IMR-90 (cell line): ENCODE results near the gene UBE2C. TPM values are rescaled to one million over a fixed set of nuclear protein-coding genes. Genes with fewer than 3 reads are reported as not detected.

Experiments
- ATAC-seq: fragments of 200-7000 bp; cut with Tn5 transposase; 2 replicates; pipeline ENCODE4 v1.9.1; 2020; ENCODE audit warnings: low read depth, mild to moderate bottlenecking, moderate library complexity
- BruUV-seq: library from RNA; stranded (reverse); fragments of 400-500 nt; replicated peaks from 2 replicates; lab custom pipeline; 2021; lab: Mats Ljungman, UMichigan
- CTCF ChIA-PET: fragments of 300-600 bp; formaldehyde crosslinking; extraction: SDS; loops from one replicate; lab custom pipeline; 2021; ENCODE audit warnings: antibody characterized with exemption; lab: Yijun Ruan, JAX
- POLR2A ChIA-PET: fragments of 300-600 bp; sonication (Branson Sonifier 250); formaldehyde crosslinking; loops from one replicate; lab custom pipeline; 2022; ENCODE audit warnings: antibody characterized with exemption; ENCODE audit not compliant: unreplicated experiment; lab: Charles Lee
- DNase-seq: peaks from one replicate; pipeline ENCODE4 v3.0.0; 2013
- H2AFZ ChIP-seq: replicated peaks from 2 replicates; pipeline ENCODE3; 2013; ENCODE audit warnings: low read length, mild to moderate bottlenecking; ENCODE audit not compliant: poor library complexity
- H2AK5ac ChIP-seq: 2 replicates; pipeline ENCODE4 v1.6.1; 2013; ENCODE audit warnings: low read depth, low read length, inconsistent platforms
- H2AK9ac ChIP-seq: replicated peaks from 2 replicates; pipeline ENCODE3; 2013; ENCODE audit warnings: mild to moderate bottlenecking, low read depth, low read length, moderate library complexity; ENCODE audit not compliant: poor library complexity
- H2BK120ac ChIP-seq: 2 replicates; pipeline ENCODE4 v1.6.1; 2013; ENCODE audit warnings: low read depth, low read length, inconsistent platforms
- H2BK15ac ChIP-seq: 3 replicates; pipeline ENCODE4 v1.6.1; 2013; ENCODE audit warnings: low read depth, low read length, inconsistent platforms
- H2BK20ac ChIP-seq: 2 replicates; pipeline ENCODE4 v1.6.1; 2013; ENCODE audit warnings: low read depth, mild to moderate bottlenecking, inconsistent platforms, low read length, moderate library complexity
- H2BK5ac ChIP-seq: 2 replicates; pipeline ENCODE4 v1.6.1; 2013; ENCODE audit warnings: mild to moderate bottlenecking, low read depth, low read length, inconsistent platforms; ENCODE audit not compliant: poor library complexity, severe bottlenecking
- H3K14ac ChIP-seq: replicated peaks from 2 replicates; pipeline ENCODE4 v1.6.1; 2013; ENCODE audit warnings: low read depth, low read length, inconsistent platforms
- H3K18ac ChIP-seq: 2 replicates; pipeline ENCODE4 v1.6.1; 2013; ENCODE audit warnings: low read depth, low read length, control low read depth
- H3K23ac ChIP-seq: 2 replicates; pipeline ENCODE4 v1.6.1; 2013; ENCODE audit warnings: low read depth, low read length, inconsistent platforms
- H3K27ac ChIP-seq: 2 replicates; pipeline ENCODE4 v1.5.1; 2013; ENCODE audit warnings: mild to moderate bottlenecking, control low read depth, low read length; ENCODE audit not compliant: insufficient read depth
- H3K27me3 ChIP-seq: 2 replicates; pipeline ENCODE4 v1.6.1; 2013; ENCODE audit warnings: low read length; ENCODE audit not compliant: control insufficient read depth, insufficient read depth
- H3K36me3 ChIP-seq: 2 replicates; pipeline ENCODE4 v1.6.1; 2013; ENCODE audit warnings: low read length, mixed read lengths; ENCODE audit not compliant: control insufficient read depth, insufficient read depth
- H3K4ac ChIP-seq: 2 replicates; pipeline ENCODE4 v1.6.1; 2013; ENCODE audit warnings: low read depth, low read length, inconsistent platforms
- H3K4me1 ChIP-seq: 2 replicates; pipeline ENCODE4 v1.6.1; 2013; ENCODE audit warnings: low read length, mixed read lengths; ENCODE audit not compliant: control insufficient read depth, insufficient read depth
- H3K4me2 ChIP-seq: 2 replicates; pipeline ENCODE4 v1.6.1; 2013; ENCODE audit warnings: low read depth, mild to moderate bottlenecking, control low read depth, low read length, moderate library complexity
- H3K4me3 ChIP-seq: 2 replicates; pipeline ENCODE4 v1.5.1; 2013; ENCODE audit warnings: low read depth, mild to moderate bottlenecking, control low read depth, low read length, moderate library complexity; ENCODE audit not compliant: insufficient read depth
- H3K56ac ChIP-seq: 2 replicates; pipeline ENCODE4 v1.6.1; 2013; ENCODE audit warnings: low read length, inconsistent platforms; ENCODE audit not compliant: insufficient read depth; ENCODE audit errors: extremely low read depth
- H3K79me1 ChIP-seq, 2 experiments: 2 replicates each; pipeline ENCODE4 v1.6.1; 2013; ENCODE audit warnings: low read length in 2 of 2, inconsistent platforms in 1 of 2, low read depth in 1 of 2
- H3K9ac ChIP-seq: 2 replicates; pipeline ENCODE4 v1.6.1; 2013; ENCODE audit warnings: low read depth, low read length, control low read depth
- H3K9me1 ChIP-seq: 2 replicates; pipeline ENCODE4 v1.6.1; 2013; ENCODE audit warnings: low read length, inconsistent platforms; ENCODE audit not compliant: insufficient read depth
- H3K9me3 ChIP-seq: 2 replicates; pipeline ENCODE4 v1.6.1; 2013; ENCODE audit warnings: low read length; ENCODE audit not compliant: control insufficient read depth, insufficient read depth
- H4K20me1 ChIP-seq: 2 replicates; pipeline ENCODE4 v1.6.1; 2013; ENCODE audit warnings: low read length, inconsistent platforms; ENCODE audit not compliant: insufficient read depth
- H4K5ac ChIP-seq: 2 replicates; pipeline ENCODE4 v1.6.1; 2013; ENCODE audit warnings: mild to moderate bottlenecking, low read depth, low read length, control low read depth
- H4K8ac ChIP-seq, 2 experiments: 2 replicates each; pipeline ENCODE4 v1.6.1; 2013; ENCODE audit warnings: low read depth in 2 of 2, low read length in 2 of 2, control low read depth in 1 of 2, inconsistent platforms in 1 of 2
- H4K91ac ChIP-seq: 2 replicates; pipeline ENCODE4 v1.6.1; 2013; ENCODE audit warnings: low read depth, low read length, inconsistent platforms; ENCODE audit not compliant: insufficient read depth
- BHLHE40 ChIP-seq: fragments of 150-350 bp; IDR thresholded peaks from 2 replicates; pipeline ENCODE4 v1.6.1; 2016; ENCODE audit warnings: mild to moderate bottlenecking, low read depth, low read length
- MAFK ChIP-seq: IDR thresholded peaks from 2 replicates; pipeline ENCODE4 v1.6.1; 2012; ENCODE audit warnings: low read depth, low read length, improper control_type of control experiment
- MAZ ChIP-seq: IDR thresholded peaks from 2 replicates; pipeline ENCODE4 v1.6.1; 2012; ENCODE audit warnings: low read depth, mild to moderate bottlenecking, low read length, improper control_type of control experiment, moderate library complexity, borderline replicate concordance
- RCOR1 ChIP-seq: IDR thresholded peaks from 2 replicates; pipeline ENCODE4 v1.6.1; 2012; ENCODE audit warnings: mild to moderate bottlenecking, low read length, improper control_type of control experiment; ENCODE audit not compliant: insufficient replicate concordance
- RFX5 ChIP-seq: IDR thresholded peaks from 2 replicates; pipeline ENCODE4 v1.8.0; 2012; ENCODE audit warnings: low read depth, mild to moderate bottlenecking, low read length, moderate library complexity
- SMC3 ChIP-seq: fragments of 150-350 bp; IDR thresholded peaks from 2 replicates; pipeline ENCODE4 v1.6.1; 2016; ENCODE audit warnings: low read depth, mild to moderate bottlenecking, antibody characterized with exemption, low read length, moderate library complexity
- WGBS, 2 experiments: methylation state at CpG; one replicate each; pipeline versions ENCODE4 v1.1.5 to v1.1.7; 2013; ENCODE audit warnings: missing lambda C conversion rate in 2 of 2; ENCODE audit not compliant: insufficient read length in 1 of 2; ENCODE audit errors: extremely low coverage in 2 of 2; 5-methylcytosine and 5-hydroxymethylcytosine counted together
- dilution Hi-C: fragments of 300-500 bp; cut with HindIII; formaldehyde crosslinking; loops from one replicate; pipeline ENCODE4 v1.14.3; 2018; ENCODE audit warnings: low sequenced_read_pairs; ENCODE audit not compliant: unreplicated experiment
- in situ Hi-C: fragments of 300-500 bp; cut with MboI; formaldehyde crosslinking; loops from 3 replicates; pipeline ENCODE4 v1.14.3; 2019; ENCODE audit warnings: low sequenced_read_pairs, inconsistent platforms, mixed read lengths
- intact Hi-C: fragments of 100-400 bp; cut with micrococcal nuclease; formaldehyde crosslinking; loops from 2 replicates; pipeline ENCODE4 v1.10.0; 2022
- polyA plus RNA-seq, 3 experiments: library from polyadenylated mRNA; depleted of rRNA; stranded (reverse); fragments of >200 nt; gene quantifications; 2 replicates each; pipeline ENCODE4 v1.2.3, GENCODE V29; 2012; ENCODE audit warnings: low replicate concordance in 1 of 3
- total RNA-seq: library from RNA; depleted of rRNA; stranded (reverse); fragments of >200 nt; gene quantifications from 2 replicates; pipeline ENCODE4 v1.2.3, GENCODE V29; 2012
- TF ChIP-seq, protein P1 (sequence below): fragments of 150-350 bp; IDR thresholded peaks from 2 replicates; pipeline ENCODE4 v1.6.1; 2016; ENCODE audit warnings: low read depth, mild to moderate bottlenecking, low read length, moderate library complexity, borderline replicate concordance

Gene UBE2C
- total and polyA plus RNA-seq, 2 of the 4 experiments (the other 2 are of a cell fraction) = 43.4 to 120 TPM

DNA sequence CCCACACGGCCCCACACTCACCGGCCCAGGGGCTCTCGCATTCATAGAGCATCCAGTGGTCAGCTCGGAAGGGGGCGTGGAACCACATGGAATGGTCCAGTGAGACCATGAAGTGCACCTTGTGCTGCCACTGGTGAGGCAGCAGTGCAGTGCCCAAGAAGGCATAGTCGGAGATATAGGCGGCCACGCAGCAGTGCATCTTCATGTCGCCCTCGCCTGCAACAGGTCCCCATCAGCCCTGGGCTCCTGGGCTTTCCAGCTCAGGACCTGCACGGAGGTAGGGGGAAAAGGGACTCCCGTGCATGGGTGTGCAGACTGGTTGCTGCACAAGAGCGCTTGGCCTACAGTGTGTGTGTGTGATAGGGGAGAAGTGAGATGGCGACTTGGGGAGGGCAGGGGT, 31.1 kb downstream of the UBE2C start:
- TF ChIP-seq SMC3 (no peak), RFX5 (no peak), RCOR1 (no peak), MAFK (no peak), BHLHE40 (no peak), MAZ (no peak)
- TF ChIP-seq, protein P1, sequence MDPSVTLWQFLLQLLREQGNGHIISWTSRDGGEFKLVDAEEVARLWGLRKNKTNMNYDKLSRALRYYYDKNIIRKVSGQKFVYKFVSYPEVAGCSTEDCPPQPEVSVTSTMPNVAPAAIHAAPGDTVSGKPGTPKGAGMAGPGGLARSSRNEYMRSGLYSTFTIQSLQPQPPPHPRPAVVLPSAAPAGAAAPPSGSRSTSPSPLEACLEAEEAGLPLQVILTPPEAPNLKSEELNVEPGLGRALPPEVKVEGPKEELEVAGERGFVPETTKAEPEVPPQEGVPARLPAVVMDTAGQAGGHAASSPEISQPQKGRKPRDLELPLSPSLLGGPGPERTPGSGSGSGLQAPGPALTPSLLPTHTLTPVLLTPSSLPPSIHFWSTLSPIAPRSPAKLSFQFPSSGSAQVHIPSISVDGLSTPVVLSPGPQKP = no peak
- Histone ChIP-seq H3K36me3 (peaks cover 63% of the 10 kb centered on the region), H3K14ac (no peak overlapping the region), H3K18ac (no peak overlapping the region), H2AK5ac (no peak overlapping the region), H2BK120ac (no peak overlapping the region), H2AFZ (peak overlapping the region; percentile 43), H3K23ac (no peak overlapping the region), H2BK5ac (no peak overlapping the region), H4K91ac (no peak overlapping the region), H4K8ac (no peak overlapping the region), H4K5ac (no peak overlapping the region), H3K4me2 (no peak overlapping the region), H3K9me1 (peaks cover 14% of the 10 kb centered on the region), H2BK20ac (no peak overlapping the region), H3K9ac (no peak overlapping the region), H3K27me3 (no peaks in the 10 kb centered on the region), H3K4me3 (no peak overlapping the region), H3K9me3 (no peaks in the 10 kb centered on the region), H3K56ac (no peak overlapping the region), H3K4me1 (no peaks in the 10 kb centered on the region), H2BK15ac (no peak overlapping the region), H3K4ac (no peak overlapping the region), H2AK9ac (no peak overlapping the region), H4K20me1 (peaks cover 5% of the 10 kb centered on the region), H3K27ac (no peak overlapping the region), H3K79me1 (peaks cover 11 to 27% of the 10 kb centered on the region in 2 experiments; a peak in 2 of 4 replicates)
- ChIA-PET POLR2A (no interaction called here), CTCF (no interaction called here)
- no peak for DNase-seq
- no TSS peak for BruUV-seq
- ATAC-seq = no peak
- WGBS, 2 experiments = 95% methylated on average over 6 of the region's 14 CpGs; no CpG with 5 or more reads in 1 of the 2 experiments
- dilution Hi-C loops (no loop called here), intact Hi-C loops (no loop called here), in situ Hi-C loops (no loop called here)
